HPDE6-E6E7 (cell line): ENCODE results near the gene COPZ1.

ENCODE experiments used
- DNase-seq: peaks from one replicate; pipeline ENCODE4 v3.0.0; 2011; ENCODE audit warnings: missing footprints; ENCODE audit errors: extremely low spot score

The COPZ1 gene

DNA sequence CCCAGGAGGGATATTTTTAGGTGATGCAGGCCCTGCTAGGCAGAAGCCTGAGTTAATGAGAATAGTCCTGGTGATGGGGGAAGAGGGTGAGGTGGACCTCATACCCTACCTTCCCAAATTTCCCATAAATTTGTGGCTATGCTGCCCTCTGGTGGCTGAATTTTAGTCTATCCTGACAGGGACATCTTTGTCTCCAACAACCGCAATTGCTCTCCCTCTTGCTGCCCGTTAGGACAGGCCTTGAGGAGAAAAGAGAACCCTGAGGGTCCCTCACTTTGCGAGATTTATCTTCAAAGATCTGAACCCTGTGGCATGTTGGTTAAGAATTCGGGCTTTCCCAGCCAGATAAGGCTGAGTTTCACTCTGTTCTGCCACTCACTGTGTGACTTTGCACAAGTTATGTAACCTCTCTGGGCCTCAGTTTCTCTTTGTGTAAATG, 69.4 kb downstream of the COPZ1 start:
- no peak for DNase-seq

DNA sequence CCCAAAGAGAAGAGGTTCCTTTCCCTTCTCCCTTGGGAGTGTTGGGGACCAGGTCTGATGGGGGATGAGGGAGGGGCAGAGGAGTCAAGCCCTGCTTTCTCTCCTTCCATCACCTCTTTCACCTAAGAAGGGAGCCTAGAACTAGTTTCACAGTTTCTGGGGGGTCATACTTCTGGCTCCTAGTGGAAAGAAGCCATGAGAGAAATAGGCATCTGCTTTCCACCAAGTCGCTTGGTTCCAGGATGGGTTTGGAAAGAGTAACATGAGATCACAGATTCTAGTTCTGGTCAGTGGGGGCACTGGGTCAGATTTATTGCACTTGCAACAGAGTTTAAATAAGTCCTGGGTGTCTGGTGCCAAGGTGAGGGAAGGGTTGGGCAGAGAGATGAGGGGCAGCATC, 70.1 kb downstream of the COPZ1 start:
- DNase-seq, result no peak

DNA sequence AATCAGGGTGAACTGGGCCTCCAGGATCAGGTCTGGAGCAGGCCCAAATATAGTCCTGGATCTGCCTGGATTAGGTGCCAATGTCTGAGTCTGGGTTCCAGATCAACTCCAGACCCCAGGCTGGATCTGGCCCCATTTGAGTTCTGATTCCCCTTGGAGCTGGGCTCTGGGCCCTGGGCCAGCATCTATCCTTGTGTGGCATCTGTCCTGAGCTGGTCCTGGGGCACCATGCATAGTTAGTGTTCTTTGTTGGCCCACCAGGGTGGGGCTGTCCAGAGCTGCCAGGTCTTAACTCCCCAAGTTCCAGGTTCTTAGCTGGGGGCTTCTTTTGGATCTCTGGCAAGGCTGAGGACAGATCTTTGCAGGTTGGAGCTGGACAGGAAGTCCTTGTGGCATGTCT, 70.6 kb downstream of the COPZ1 start:
- DNase-seq, result no peak

GRCh38 chr12:54397157-54397556, 72.2 kb downstream of the COPZ1 start:
- no peak for DNase-seq

DNA sequence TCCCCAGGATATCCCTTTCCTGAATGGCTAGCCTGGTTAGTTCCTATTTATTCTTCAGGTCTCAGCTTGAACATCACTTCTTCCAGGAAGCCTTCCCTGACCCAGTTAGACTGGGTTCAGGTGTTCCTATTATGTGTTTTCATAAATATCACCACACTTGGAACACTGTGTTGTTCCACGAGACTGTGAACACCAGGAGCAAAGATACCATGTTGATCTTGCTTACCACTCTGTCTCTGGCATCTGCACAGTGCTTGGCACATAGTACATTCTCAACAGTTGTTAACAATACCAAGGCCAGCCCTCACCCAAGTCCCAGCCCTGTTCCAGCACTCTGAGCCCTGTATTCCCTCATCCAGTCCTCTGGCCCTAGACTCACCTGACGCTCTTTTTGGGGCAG, 73.3 kb downstream of the COPZ1 start:
- no peak for DNase-seq

DNA sequence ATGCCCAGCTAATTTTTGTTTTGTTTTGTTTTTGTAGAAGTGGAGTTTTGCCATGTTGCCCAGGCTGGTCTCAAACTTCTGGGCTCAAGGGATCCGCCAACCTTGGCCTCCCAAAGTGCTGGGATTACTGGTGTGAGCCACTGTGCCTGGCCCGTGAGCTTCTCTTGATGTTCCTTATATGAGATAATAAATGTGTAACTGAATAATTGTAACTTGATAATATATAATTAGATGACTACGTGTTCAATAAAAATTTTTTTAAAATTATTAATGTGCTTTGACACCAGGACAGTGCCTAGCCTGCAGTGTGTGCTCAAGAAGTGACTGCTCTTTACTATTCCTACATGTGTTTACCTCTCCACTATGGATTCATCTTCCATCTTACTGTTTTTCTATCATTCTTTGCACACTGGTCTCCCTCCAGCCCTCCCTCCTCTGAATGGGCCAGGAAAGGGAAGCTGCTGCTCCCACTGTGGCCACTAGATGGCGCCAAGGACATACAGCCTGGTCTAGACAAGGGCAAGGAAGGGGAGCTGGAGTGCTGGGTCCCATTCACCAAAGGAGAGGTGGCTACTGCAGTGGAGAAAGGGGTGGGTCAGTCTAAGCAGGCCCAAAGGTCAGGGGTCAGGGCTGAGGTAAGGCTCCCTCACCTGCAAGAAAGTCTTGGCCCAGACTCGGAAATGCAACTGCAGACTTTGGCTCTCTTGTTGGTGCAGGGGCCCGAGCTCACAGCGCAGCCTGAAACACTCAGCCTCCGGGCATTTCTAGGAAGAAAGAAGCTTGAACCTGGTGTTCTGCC, 74.3 kb downstream of the COPZ1 start:
- DNase-seq, result peak; percentile 84

DNA sequence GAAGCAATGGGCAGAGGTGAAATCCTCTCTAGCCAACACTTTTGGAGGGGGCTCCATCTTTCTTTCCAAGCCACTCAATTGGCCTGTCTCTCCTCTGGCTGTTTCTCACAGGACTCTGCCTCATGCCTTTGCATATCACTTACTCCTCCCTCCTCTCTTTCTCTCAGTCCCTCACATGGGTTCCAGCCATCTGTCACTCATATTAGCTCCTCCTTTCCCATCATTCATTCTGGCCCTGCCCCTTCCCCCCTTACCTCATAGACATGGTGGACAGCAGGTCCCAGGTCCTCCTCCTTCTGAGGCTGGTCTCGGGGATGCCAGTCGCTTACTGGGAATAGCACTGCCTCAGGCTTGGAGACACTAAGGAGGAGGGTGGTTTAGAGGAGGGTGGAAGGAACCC, 76.2 kb downstream of the COPZ1 start:
- no peak for DNase-seq
